NCI-H526 treated with DMSO at 0.1 percent for 48 hours (cell line): Measurements from ENCODE around the gene LGALS3BP.
A peak's percentile ranks its signal among the peaks of the same experiment; 100 is the strongest.

ENCODE experiments used
- DNase-seq: peaks from one replicate; lab custom pipeline; 2025; lab: John Stamatoyannopoulos, UW

The LGALS3BP gene

DNA sequence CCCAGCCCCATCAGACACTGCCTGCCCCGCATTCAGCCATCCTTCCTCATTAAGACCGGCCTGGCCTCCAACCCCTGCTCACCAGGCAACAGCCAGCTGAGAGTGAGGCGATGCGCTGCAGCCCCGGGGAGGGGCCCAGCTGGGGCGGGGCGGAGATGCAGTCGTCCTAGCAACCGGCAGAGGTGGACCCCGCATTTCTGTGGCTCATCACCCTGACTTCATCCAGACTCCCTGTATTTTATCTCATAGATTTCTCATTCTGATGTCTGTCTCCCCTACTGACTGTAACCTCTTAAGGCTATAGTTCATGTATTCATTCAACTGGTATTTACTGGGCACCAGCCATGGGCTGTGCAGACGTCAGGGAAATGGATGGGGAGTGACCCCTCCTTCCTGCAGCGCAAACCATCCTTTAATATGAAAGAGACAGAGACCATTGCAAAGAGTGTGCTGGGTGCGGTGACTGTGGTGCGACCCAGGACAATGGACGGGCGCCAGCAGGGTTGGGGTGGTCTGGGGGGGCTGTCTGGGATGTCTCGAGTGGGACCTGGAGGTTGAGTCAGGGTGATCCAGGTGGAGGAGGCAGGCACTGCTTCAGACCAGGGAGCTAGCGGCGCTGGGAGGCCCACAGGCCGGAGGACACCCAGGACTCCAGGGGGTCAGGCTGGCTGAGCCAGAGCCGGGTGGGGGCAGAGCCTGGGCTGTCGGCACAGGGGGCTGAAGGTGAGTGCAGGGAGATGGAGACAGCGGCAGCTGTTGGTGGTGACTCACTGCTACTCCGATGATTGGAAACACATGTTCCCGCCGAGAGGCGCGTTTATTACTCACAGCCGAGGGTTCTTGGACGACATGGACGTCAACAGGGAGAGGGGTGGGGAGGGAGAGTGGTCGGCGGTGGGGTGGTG lies 44.1 kb downstream of the LGALS3BP start:
- no peak for DNase-seq

DNA sequence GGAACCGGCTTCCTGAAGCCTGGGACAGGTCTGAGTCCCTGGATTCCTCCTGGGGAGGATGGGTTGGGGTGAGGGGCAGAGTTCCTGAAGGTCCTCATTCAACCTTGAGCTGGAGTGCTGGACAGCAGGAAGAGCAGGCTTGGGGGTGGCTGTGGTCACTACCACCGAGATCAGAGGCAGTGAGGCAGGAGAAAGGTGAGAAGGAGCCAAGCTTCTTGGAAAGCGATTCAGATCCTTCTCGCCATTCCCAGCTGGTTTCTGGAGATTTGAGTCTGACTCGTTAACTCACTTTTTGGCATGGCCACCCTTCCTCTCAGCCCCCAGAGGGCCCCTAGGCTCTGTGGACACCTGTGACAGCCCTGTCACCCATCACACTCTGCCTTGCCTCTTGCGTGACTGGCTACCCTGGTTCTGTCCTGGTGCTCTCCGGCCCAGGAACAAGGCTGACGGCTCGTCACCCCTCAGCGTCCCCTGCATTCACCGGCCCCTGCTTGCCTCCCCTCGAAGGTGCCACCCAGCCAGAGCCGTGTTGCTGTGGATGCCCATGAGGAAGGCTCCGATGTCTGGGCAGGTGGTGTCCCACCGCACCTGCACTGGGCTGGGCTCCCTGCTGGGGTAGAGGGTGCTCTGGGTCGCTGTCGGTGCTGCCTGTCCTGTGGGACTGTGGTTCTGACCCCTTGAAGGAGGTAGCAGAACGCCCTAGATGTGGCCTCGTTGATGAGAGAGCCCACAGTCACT lies 44.9 kb downstream of the LGALS3BP start:
- no peak for DNase-seq

DNA sequence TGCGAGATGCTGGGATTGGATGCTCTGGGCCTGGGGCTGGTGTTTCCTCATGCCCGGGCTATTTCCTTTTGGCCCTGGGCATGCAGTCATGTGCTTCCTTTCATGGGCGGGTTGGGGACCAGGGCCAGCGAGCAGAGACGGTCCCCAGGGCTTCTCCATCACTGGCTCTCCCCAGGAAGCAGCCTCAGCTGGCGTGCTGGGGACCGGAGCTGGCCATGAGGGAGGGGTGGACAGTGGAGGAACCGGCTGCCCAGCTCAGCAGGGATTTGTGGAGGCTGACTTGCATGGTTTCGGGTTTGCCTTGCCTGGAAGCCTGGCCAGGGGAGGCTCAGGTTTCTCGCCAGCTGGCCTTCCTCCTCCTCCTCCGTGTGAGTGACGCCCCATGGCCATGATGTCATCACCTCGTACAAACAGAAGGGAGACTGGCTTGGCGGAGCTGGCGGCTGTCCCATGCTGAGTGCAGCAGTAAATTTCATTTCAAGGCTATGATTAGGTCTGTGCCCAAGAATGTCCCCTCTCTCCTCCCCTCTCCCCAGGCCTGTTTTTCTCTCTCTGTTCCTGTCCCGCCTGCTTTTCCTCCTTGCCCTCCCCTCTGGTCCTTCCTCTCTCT lies 45.7 kb downstream of the LGALS3BP start:
- no peak for DNase-seq

DNA sequence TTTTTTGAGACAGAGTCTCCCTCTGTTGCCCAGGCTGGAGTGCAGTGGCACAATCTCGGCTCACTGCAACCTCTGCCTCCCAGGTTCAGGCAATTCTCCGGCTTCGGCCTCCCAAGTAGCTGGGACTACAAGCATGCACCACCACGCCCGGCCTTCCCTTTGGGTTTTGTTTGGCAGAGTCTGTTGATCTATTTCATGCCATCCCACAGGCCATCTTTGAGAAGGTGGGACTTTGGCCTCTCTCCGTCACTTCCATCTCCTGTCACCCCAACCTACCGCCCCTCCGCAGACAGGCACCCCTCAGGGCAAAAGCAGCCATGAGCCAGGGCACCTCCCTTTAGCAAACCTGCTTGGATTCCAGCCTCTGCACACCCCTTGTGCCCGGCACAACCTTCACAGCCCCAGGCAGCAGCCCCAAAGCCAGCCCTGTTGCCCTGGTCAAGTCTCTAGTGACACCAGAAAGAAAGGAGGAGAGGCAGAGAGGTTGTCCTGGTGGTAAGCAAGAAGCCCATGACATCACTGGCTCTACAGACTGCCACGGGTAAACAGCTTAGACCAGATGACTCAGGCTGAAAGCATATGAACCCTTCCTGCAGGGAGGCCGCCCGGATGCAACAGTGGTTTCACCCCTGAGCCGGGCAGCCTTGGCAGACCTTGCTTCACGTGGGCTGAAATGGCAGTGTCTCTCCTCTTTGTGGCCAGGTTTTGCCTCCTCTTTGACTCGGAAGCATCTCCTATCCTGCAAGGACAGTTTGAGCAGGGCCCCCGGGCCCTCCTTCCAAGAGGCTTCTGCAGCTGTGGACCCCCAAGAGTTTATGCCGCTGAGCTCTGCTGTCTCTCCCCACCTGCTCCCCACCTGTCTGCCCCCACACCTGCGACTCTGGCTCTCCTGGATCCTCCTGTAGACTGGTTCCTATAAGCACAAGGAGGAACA lies 46.4 kb downstream of the LGALS3BP start:
- DNase-seq: no peak

DNA sequence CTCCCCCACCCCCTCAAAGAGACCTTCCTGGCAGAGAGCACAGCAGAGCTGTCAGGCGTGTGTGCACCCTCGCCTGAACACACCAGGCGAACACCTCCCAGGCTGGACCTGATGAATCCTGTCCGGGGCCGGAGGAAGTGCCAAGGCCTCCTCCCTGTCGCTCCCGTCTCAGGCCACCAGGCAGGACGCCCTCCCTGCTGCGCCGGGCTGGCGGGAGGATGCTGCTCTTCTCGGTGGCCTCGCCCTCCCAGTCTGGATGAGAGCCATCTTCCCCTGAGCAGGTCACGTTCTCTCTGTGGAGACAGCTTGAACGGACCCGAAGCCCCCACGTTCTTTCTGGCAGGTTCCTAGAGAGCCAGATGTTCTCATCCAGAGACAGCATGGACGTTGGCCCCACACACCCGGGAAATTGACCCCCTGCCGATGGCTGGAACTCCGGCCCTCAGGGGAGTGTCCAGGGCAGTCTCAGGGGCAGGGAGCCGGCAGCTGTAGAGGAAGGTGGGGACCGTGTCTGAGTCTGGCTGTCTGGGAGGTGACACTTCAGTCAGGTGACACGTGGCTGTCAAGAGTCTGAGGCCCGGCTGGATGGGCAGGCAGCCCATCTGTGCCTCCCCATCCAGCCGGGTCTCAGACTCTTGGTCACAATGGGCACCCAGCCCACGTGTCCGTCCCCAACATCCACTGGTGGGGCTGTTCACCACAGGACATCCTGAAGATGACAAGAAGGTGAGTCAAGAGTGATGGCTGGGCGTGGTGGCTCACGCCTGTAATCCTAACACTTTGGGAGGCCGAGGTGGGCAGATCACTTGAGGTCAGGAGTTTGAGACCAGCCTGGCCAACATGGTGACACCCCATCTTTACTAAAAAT lies 49.6 kb downstream of the LGALS3BP start:
- DNase-seq: no peak

DNA sequence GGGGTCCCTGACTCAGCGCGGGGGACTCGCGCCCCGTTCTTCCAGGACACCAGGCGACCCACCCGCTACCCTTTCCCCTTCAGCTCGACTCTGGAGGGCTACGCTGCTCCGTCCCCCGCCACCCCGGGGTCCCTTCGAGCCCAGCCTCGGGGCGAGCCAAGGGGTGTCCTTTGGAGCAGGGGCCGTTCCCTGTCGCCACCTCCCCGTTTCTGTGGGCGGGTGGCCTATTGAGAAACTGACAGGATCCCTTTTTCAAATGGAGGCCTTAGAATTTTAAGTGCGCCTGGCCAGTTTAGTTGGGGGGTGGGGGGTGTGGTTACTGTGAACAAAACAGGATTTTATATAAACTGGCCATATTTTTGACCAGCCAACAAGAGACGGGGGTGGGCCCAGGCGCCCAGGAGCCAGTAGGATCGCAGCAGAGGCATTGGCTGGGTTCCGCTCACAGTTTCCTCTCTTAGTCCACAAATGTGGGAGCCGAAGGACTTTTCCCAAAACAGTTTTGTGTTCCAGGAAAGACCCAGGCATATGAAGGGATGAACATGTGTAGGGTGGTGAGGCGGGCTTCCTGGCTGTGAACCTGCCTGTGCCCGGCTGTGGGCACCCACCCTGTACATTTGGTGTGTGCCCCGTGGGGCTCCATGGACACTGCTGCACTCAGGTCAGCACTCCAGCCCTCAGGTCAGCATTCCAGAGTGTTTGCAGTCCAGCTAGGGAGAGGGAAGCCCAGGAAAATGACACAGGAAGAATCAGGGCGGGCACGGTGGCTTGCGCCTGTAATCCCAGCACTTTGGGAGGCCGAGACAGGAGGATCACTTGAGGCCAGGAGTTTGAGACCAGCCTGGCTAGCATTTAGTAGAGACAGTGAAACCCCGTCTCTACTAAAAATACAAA lies 53.8 kb downstream of the LGALS3BP start:
- DNase-seq: no peak

DNA sequence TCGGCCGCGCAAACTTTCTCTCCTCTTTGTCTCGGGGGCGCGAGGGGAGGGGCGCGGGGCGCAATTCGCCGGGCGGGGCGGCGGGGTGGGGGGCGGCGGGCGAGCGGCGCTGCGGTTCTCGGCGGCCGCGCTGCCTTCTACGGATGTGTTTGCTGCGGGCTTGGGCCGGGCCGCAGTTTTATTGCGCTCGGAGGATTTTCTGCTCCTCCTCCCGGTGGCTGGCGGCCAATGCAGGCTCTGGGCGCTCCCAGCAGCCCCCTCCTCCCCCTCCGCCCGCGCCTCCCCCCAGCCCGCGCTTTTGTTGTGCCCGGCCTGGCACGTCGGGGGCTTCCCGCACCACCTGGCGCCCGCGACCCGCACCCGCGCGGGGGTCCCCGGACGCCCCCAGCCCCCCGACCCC lies 54.5 kb downstream of the LGALS3BP start, which contains the start of gene TIMP2:
TIMP2 (minus strand) TSS at position 154 of the 400 bp plus-strand sequence. CDS start 299 bp downstream, outside the sequence.
- peak; percentile 50 for DNase-seq

DNA sequence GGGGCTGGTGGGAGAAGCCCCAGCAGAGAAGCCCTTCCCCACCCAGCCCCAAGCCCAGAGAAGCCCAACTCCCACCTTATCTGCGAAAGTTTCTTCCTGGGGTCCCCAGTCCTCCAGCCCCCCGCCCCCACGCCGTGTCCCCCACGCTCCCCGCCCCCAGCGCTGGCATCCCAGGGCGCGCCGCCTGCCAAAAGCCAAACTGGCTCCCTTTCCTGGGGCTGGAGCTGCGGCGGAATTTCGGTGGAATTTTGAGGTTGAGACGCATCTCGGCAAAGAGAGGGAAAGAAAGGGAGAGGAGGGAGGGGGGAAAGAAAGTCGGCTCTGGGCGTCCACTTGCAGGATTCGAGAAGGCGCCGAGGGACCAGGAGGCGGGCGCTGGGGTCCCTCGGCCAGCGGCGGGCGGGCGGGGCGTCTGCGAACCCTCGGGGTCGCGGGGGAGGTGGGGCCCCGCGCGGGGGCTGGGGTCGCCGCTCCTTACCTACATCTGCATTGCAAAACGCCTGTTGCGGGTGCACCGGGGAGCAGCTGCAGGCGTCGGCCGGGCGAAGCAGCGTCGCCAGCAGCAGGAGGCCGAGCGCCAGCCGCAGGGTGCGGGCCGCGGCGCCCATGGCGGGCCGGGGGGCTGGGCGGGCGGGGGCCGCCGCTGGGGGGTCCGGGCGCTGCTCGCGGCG lies 55.1 kb downstream of the LGALS3BP start:
- DNase-seq: peak; percentile 1

DNA sequence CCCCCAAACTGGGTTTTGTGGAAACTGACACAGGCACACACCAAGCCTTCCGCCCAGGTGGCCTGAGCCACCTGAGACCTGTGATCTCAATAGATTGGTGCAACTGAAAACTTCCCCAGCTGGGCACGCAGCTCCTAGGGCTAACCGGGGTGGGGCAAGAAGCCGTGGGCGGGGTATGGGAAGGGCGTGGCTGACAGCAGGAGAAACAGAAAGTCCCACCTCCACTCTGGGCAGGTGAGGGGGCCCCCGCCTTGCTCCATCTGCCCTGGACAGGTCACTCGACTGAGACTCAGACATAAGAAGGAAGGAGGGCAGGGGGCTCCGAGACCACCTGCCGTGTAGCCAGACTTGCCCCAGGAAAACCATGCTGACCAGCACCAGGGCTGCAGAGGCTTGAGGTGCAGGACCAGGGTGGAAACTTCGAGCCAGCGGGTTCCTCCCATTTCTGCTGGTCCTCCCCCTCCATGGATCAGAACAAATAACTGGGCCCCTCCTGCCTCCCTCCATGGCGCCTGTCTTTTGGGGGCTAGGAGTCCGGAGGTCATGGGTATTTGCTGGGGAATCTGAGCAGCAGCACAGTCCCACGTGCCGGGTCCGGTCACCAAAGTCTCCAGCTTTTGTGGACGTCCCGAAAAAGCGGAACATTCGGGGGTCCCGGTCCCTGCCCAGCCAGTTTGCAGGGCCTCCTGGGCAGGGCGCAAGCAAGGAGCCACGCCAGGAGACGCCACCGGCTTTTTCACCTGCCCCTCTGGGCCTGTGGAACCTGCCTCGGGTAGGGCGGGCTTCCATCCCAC lies 55.9 kb downstream of the LGALS3BP start:
- peak; percentile 24 for DNase-seq

DNA sequence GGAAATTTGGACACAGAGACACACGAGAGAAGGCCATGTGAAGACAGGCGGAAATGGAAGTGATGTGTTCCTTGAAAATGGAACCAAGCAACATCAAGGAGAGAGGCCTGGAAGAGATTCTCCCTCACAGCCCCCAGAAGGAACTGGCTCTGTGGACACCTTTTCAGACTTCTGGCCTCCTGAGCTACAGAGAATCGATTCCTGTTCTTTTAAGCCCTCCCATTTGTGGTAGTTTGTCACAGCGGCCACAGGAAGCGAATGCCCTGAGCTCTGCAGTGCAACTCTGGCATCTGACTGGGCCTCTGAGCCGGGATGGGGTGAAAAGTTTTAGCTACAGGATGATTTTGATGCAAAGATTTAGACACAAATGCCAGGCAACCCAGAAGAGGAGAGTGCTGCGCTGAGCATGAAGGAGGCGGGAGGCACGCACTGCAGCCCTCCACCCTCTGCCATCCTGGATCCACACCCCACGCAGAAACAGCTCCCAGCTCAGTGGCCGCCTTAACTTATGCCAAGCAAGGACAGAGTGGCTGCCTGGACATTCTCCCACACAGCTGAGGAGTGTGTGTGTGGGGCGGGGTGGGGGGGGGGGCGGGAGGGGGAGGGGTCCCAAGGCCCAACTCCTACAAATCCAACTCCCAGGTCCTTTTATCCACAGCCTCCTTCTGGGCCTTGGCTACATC lies 56.8 kb downstream of the LGALS3BP start:
- DNase-seq: no peak

DNA sequence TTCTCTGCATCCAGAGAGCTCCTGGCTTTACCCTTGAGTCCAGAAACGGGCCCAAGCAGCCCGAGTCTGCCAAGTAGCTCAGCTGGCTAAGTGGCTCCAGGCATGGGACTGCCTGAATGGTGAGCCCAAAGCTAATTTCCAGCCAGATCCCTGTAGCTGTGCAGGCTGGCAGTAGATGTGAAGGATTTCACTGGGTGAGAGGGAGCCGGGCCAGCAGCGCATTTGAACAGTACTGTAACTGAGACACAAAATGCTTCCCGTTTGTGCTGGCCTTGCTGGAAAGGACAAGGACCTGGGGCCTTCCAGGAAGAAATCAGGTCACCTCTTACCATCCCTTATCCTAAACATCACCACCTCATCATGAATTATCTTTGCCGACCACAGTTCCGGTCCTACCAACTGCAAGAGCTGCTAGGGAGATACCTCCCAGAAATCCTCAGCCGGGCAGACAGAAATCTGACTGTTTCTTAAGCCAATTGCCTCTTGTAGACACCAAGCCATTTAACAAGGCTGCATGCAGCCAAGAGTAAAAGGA lies 58.2 kb downstream of the LGALS3BP start:
- no peak for DNase-seq
